Brain pericyte (primary cell): ENCODE measurements around the gene ZBTB45.
"Not testable (repeated sequence)": the region's sequence is repeated elsewhere in the genome, so short reads cannot be mapped to it uniquely, and the experiment has no call there.

Experiments used
- DNase-seq: peaks from one replicate; pipeline ENCODE4 v3.0.0-alpha.2; 2012; ENCODE audit warnings: low read depth, low spot score

Gene ZBTB45

DNA sequence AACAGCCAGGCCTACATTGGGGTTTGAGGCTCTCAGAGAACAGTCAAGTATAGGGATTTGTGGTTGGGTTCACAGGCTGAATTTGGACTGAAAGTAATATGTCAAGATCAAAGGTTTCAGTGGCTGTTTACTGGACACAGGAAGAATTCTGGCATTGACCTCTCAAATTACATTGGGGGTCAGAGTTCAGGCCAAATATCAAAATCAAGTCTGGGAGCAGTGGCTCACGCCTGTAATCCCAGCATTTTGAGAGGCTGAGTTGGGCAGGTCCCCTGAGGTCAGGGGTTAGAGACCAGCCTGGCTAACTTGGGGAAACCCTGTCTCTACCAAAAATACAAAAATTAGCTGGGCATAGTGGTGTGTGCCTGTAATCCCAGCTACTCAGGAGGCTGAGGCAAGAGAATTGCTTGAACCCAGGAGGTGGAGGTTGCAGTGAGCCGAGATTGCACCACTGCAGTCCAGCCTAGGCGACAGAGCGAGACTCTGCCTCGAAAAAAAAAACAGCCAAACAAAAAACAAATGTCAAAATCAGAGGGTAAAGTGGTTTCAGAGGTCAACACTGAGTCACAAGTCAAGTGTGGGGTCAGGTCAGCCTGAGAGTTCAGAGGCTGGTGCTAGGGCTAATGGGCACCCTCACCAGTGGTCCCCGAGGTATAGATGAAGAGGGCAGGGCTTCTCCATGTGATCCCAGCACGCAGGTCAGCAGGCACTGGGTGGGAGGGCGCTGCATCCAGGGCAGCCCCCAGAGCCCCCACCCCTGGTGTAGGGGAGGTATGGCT is 9.3 kb downstream of the ZBTB45 start:
- no peak for DNase-seq

DNA sequence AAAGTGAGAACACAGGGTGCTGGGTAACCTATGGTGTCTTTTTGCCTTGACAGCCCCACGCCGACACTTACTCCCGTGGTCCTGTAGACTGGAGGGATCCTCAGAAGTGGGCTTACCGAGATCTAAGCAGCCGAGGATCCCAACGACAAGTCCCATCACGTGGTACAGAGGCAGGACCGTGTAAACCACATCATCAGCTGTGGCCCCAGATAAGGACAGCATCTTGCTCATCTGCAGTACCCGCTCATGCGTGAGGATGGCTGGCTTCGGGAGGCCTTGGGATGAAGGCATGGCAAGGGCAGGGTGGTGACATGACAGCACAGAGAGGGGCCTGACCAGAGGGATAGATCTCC is 9.9 kb downstream of the ZBTB45 start:
- DNase-seq, result no peak

- not testable (repeated sequence) for DNase-seq
Measured at GRCh38 chr19:58507602-58508223, 11.9 kb downstream of the ZBTB45 start.

DNA sequence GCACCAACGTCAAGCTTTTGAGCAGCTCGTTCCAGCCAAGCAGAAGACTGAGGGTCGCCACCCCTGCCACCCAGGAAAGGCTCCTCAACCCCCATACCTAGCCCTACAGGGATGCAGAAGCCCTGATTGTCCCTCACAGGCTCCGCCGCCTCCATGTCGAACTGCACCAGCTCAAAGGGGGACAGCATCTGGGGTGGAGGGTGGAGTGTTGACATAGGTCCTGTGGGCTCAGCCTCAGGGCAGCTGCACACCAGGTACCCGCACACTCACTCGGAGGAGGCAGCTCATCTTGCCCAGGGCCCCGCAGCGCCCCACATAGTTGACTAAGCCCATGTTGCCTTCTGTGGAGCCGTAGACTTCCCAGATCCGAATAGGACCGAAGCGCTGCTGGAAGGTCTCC is 19.4 kb downstream of the ZBTB45 start:
- no peak for DNase-seq

DNA sequence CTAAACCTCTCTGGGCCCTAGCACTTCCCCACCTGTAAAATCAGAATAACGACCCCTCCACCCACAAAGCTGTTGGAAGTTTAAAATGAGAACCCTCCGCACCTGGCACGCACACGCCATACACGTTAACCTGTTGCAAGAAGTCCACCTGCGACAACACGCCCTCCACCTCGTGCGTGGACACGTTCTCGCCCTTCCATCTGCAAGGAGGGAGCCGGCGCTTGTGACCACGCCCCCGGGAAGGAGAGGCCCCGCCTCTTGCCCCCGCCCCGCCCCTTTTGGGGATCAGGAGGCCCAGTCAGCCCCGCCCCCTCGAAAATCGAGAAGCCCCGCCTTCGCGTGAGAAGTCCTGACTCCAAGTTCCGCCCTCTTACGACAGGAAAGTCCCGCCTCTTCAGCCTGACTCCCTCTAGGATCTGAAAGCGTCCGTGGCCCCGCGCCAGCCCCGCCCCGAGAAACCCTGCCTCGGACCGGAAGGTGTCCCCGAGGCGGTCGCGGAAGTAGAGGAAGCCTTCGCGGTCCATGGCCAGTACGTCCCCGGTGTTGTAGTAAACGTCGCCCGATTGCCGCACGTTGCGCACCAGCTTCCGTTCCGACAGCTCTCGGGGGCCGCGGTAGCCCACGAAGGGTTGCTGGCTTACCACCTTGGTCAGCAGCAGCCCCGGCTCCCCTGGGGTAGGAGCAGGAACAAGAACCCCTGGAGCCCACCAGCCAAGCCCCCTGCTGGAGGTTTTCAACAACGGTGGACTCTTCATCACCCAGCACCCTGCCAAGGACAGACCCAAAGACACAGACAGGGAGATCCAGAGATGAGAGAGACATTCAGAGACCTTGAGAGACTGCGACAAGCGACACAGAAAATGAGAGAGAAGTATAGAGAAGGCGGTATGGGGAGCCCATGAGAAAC is 20.3 kb downstream of the ZBTB45 start:
- DNase-seq, result peak; percentile 94

- DNase-seq, result no peak
Measured at GRCh38 chr19:58498316-58499020, 21.1 kb downstream of the ZBTB45 start.

DNA sequence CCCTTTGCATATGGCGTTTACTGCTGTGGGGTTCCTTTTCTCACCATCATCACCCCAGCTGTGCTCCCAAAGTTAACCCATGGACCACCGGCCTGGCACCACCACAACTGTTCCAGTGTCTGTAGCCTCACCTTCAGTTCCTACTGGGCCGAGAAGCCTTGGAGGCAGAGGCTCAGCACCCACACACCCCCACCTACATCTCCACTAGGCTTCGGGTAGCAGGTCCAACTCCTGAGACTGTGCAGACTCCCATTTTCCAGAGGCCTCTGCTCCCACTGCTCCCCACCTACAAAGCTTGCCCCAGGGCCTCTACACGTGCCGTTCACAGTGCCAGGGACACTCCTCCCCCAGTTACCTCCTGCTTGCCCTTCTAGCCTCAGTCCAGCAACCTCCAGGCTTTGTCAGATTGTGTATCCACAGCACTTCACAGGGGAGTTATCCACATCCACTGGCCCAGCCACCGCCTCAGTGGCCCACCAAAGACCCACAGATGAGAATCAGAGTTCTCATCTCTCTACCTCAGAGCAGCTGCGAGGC is 21.9 kb downstream of the ZBTB45 start:
- DNase-seq, result no peak

DNA sequence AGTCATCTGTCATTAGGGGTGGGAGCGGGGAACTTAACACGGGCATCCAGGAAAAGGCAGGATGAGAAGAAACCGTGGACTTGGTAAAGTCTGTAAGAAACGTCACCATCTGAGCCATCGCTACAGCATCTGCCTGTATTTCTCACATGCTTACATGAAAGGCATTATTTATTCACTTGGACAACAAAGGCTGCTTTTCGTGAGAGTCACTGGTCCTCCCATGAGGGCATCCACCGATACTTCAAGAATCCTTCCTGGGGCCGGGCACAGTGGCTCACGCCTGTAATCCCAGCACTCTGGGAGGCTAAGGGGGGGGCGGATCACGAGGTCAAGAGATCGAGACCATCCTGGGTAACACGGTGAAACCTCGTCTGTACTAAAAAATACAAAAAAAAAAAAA is 27.3 kb downstream of the ZBTB45 start:
- DNase-seq, result no peak

- DNase-seq, result no peak
Measured at GRCh38 chr19:58491393-58491792, 28.2 kb downstream of the ZBTB45 start.

- not testable (repeated sequence) for DNase-seq
Measured at GRCh38 chr19:58484349-58484748, 35.3 kb downstream of the ZBTB45 start.

DNA sequence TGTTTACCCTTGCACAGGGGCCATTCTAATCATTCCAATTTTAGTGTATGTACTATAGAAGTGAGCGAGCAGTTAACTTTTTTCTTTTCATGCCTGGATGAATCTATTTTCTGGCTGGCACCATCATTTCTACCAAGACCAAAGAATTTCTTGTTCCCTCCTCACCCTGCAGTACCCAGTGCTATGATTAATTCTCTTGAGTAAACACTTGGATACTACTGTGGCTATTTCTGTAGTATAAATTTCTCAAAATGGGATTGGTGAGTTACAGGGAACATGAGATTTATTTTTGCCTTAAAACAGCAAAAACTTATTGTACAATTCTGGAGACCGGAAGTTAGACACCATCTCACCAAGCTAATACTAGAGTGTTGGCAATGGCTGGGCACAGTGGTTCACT is 35.8 kb downstream of the ZBTB45 start:
- DNase-seq, result no peak

DNA sequence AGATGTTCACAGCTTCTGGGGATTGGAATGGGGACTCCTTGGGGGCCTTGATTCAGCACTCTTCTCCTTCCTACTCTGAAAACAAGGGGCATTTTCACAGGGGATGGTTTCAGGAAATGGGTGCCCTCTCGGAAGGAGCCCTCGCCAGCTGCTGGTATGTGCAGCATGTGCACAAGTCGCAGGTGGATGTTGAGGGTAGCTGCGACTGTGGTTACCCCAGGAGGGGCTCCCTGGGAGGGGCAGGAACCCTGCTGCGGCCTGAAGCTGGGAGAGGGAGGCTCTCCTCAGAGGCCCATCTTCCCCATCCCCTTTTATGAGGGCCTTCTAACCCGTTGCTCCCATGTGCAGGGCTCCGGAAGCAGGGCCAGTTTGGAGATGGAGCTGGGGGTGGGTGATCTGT is 37.2 kb downstream of the ZBTB45 start:
- DNase-seq, result no peak

- no peak for DNase-seq
Measured at GRCh38 chr19:58480831-58481230, 38.8 kb downstream of the ZBTB45 start.

DNA sequence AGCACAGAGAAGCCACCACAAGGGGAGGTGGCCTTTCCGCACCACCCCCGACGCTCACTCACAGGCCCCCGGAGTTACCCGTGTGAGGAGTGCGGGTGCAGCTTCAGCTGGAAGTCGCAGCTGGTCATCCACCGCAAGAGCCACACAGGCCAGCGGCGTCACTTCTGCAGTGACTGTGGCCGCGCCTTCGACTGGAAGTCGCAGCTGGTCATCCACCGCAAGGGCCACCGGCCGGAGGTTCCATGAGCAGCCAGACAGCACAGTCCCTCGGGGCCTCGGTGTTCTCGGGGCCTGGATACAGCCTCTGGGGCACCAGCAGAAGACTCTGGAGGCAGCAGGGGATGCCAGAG is 39.2 kb downstream of the ZBTB45 start:
- DNase-seq, result no peak

GRCh38 chr19:58479736-58480480 is 39.7 kb downstream of the ZBTB45 start:
- DNase-seq, result no peak

DNA sequence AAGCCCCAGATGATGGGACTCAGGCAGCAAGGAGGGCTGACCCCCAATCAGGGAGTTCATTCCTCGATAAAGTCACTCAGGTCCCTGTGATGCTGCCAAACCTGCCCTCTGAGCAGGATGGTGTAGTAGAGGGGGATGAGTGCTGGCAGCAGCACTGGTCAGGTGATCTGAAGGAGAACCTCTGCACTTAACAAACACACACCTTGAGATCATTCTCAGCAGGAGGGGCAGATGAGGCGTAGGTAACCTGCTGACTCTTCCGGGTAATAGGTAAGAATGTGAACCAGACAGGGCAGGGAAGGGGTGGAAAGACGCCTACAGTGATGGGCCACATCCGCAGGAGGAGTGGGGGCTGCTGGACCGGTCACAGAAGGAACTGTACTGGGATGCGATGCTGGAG is 40.3 kb downstream of the ZBTB45 start:
- no peak for DNase-seq

DNA sequence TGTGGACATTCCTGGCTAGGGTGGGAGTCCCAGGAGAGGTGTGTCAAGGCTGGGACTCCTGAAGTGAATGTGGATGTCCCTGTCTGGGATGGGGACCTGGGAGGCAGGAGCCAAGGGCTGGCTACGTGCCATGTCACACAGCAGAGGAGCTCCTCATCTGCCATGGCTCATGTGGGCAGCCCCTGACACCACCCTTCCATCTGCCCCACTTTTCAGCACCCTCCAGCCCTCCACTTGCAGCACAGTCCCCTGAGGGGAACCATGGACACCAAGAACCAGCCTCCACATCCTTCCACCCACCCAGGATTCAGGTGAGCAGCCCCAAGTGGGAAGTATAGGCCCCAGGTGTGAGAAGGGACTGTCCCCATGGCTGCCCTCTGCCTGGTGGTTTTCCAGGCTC is 41.7 kb downstream of the ZBTB45 start:
- no peak for DNase-seq

GRCh38 chr19:58477130-58477529 is 42.5 kb downstream of the ZBTB45 start:
- no peak for DNase-seq

DNA sequence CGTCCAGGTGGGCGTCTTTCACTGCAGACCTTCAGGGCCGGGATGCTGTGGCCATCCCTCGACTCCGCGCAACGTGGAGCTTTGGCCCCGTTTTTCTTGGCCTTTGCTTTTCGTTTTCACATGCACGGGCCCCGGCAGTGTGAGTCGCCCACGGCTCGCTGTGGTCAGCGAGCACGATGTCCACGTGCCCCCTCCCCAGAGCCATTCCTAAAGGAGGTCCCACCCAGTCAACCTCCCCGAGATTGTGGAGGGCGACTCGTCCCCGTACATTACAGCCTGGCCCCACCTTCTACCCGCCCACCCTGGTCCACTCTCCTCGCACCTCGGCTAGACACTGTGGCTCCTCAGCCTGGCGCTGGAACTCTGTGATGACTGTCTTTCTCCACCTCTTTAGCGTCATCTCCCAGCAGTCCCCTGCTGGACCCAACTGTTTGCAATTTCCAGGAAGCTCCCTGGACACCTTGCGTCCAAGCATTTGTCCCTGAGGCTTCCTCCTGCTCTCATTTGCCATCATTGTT is 43.1 kb downstream of the ZBTB45 start:
- DNase-seq, result no peak

DNA sequence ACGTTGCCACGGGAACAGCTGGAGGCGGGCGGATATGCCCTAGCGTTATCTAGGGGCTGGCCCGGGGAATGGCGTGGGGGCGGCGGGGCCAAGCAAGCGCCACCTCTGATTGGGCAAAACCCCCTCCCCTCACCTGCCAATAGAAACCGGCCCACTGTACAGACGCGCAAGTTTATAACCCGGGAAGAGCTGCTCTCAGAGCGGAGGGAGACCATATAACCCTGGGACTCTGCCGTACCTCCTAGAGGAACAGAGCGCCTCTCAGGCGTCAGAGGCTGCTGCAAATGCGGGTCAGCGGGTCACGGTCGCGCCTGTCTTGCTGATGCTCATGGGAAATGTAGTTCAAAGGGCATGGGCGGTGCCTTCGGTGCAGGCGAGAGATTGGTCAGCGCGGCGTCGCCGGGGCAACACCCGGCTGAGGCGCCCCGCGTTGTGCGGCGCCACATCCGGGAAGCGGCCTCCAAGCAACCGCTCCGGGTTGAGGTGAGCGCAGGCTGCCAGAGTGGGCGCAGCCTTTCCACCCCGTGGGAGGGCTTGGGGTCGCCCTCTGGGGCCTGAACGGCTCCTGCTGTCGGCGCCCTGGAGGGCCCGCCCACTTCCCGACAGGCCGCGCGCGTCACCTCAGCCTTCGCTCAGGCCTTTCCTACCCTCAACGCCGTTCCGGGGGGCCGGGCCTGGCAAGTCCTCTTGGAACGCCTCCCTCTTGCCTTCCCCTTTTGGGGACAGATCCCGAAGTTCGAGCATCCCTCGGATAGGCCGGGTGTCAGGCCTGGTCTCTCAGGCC is 43.7 kb downstream of the ZBTB45 start, which contains the start of gene ZNF446:
Gene ZNF446, plus strand, starts transcription at position 639 of the 784 bp plus-strand sequence. CDS start 867 bp downstream, outside the sequence.
- peak; percentile 89 for DNase-seq
